Measurements from ENCODE around the gene RAD18.

The RAD18 gene

GRCh38 chr3:8985411-8985831 is 22.1 kb upstream of the RAD18 start:
- no peak for DNase-seq (ENCODE audit: low read depth)

GRCh38 chr3:8984526-8984925 is 21.3 kb upstream of the RAD18 start:
- DNase-seq (ENCODE audit: low read depth) = no peak

GRCh38 chr3:8984081-8984480 is 20.8 kb upstream of the RAD18 start:
- no peak for DNase-seq (ENCODE audit: low read depth)

- no peak for DNase-seq (ENCODE audit: low read depth)
Observed at GRCh38 chr3:8983591-8983990, 20.3 kb upstream of the RAD18 start.

GRCh38 chr3:8983026-8983425 is 19.8 kb upstream of the RAD18 start:
- DNase-seq (ENCODE audit: low read depth) = no peak

GRCh38 chr3:8982509-8982908 is 19.2 kb upstream of the RAD18 start:
- no peak for DNase-seq (ENCODE audit: low read depth)

- no peak for DNase-seq (ENCODE audit: low read depth)
Observed at GRCh38 chr3:8981700-8982099, 18.4 kb upstream of the RAD18 start.

GRCh38 chr3:8981296-8981695 is 18.0 kb upstream of the RAD18 start:
- no peak for DNase-seq (ENCODE audit: low read depth)

- DNase-seq (ENCODE audit: low read depth) = no peak
Observed at GRCh38 chr3:8980756-8981257, 17.5 kb upstream of the RAD18 start.

- DNase-seq (ENCODE audit: low read depth) = no peak
Observed at GRCh38 chr3:8979262-8979661, 16.0 kb upstream of the RAD18 start.

- no peak for DNase-seq (ENCODE audit: low read depth)
Observed at GRCh38 chr3:8978551-8978950, 15.3 kb upstream of the RAD18 start.

- no peak for DNase-seq (ENCODE audit: low read depth)
Observed at GRCh38 chr3:8976540-8977182, 13.4 kb upstream of the RAD18 start.

GRCh38 chr3:8975081-8976020 is 12.1 kb upstream of the RAD18 start:
- no peak for DNase-seq (ENCODE audit: low read depth)

- DNase-seq (ENCODE audit: low read depth) = no peak
Observed at GRCh38 chr3:8974458-8974857, 11.2 kb upstream of the RAD18 start.

GRCh38 chr3:8972639-8973038 is 9.4 kb upstream of the RAD18 start:
- DNase-seq (ENCODE audit: low read depth) = no peak

- DNase-seq (ENCODE audit: low read depth) = peak; percentile 40
Observed at GRCh38 chr3:8970971-8971589, 7.8 kb upstream of the RAD18 start.

- DNase-seq (ENCODE audit: low read depth) = no peak
Observed at GRCh38 chr3:8969241-8969640, 6.0 kb upstream of the RAD18 start.

GRCh38 chr3:8968375-8968882 is 5.2 kb upstream of the RAD18 start:
- DNase-seq (ENCODE audit: low read depth) = no peak

- no peak for DNase-seq (ENCODE audit: low read depth)
Observed at GRCh38 chr3:8967553-8967952, 4.3 kb upstream of the RAD18 start.

- no peak for DNase-seq (ENCODE audit: low read depth)
Observed at GRCh38 chr3:8966820-8967348, 3.6 kb upstream of the RAD18 start.

GRCh38 chr3:8966150-8966819 is 3.0 kb upstream of the RAD18 start:
- no peak for DNase-seq (ENCODE audit: low read depth)
